ENCODE measurements around the gene SELENOV.

GRCh38 chr19:39483141-39483540, 31.8 kb upstream of the SELENOV start:
- TF ChIP-seq POLR2A (IDR thresholded peaks at IDR 0.05; ENCODE audit: low read length), result no peak
- no peak for TF ChIP-seq GATA1 (IDR thresholded peaks at IDR 0.05; ENCODE audit: low read depth, low read length)
